ENCODE data around the gene ATP13A2. TPM values are rescaled to one million over a fixed set of nuclear protein-coding genes. Genes with fewer than 3 reads are reported as not detected.

ATP13A2 gene
- polyA plus RNA-seq, 1 of the 3 experiments (the other 2 are of a cell fraction), result 29.3 TPM

GRCh38 chr1:16960560-16961296, 51.0 kb downstream of the ATP13A2 start:
- Histone ChIP-seq H3K4me2 (peak overlapping the region; percentile 76), H3K27ac (ENCODE audit: low read depth in 2 of 2, low read length in 1 of 2) (peak overlapping the region in 1 of 2 experiments; percentile 41; a peak in 1 of 4 replicates), H2AFZ (ENCODE audit: low read depth) (peak overlapping the region; percentile 68; the same call in 1 of the 2 replicates), H3K36me3 (replicated peaks in 1 of 2; ENCODE audit: control insufficient read depth in 1 of 2, insufficient read depth in 2 of 2, low read length in 1 of 2) (peaks cover 0 to 4% of the 10 kb centered on the region in 2 experiments), H3K9me2 (no peaks in the 10 kb centered on the region), H3K9me3 (no peaks in the 10 kb centered on the region), H3K4me3 (ENCODE audit: low read depth in 2 of 2, low read length in 1 of 2) (peak overlapping the region; percentile 46 to 54), H3K4me1 (ENCODE audit: control insufficient read depth in 1 of 2, insufficient read depth in 2 of 2, low read depth in 1 of 2, low read length in 1 of 2) (peaks cover 0 to 3% of the 10 kb centered on the region in 2 experiments; a peak in 1 of 4 replicates), H4K20me1 (ENCODE audit: insufficient read depth) (no peaks in the 10 kb centered on the region), H3F3A (replicated peaks; ENCODE audit: insufficient read depth) (peaks cover 19% of the 10 kb centered on the region), H3K9ac (peak overlapping the region; percentile 36; the same call in 1 of the 2 replicates), H3K27me3 (ENCODE audit: insufficient read depth) (no peaks in the 10 kb centered on the region), H3K79me2 (ENCODE audit: insufficient read depth) (peaks cover 6% of the 10 kb centered on the region; the same call in 1 of the 2 replicates)
- peak; percentile 87 for DNase-seq
- 31% methylated on average over 12 of the region's 57 CpGs for WGBS (ENCODE audit: low lambda C conversion rate)
- ChIA-PET CTCF (interaction anchor here (0.5 to 20.3 kb wide), 23 partner anchors 9 to 647 kb away, joined by 3 to 408 read pairs (median 5); partner anchors contain the start of genes CROCC, MFAP2 and SDHB), POLR2A (interaction anchor here (0.6 to 2.3 kb wide), 7 partner anchors 15 to 57 kb away, joined by 3 to 13 read pairs (median 4); partner anchors contain the start of gene MFAP2)
- TF ChIP-seq MEF2A (IDR thresholded peaks at IDR 0.05; ENCODE audit: borderline replicate concordance, low read depth), result no peak
- TF ChIP-seq CHD2 (IDR thresholded peaks at IDR 0.05; ENCODE audit: low read length, partially characterized antibody), result peak; percentile 5
- no peak for TF ChIP-seq ZBTB33 (IDR thresholded peaks at IDR 0.05; ENCODE audit: borderline replicate concordance, low read depth)
- no peak for TF ChIP-seq JUND (IDR thresholded peaks at IDR 0.05)
- 0 out of 2 replicates have a peak, but pooled peaks have one; percentile 17 for TF ChIP-seq TAF1 (IDR thresholded peaks at IDR 0.05; ENCODE audit: borderline replicate concordance, low read depth, low read length)
- TF ChIP-seq TCF12 (IDR thresholded peaks at IDR 0.05), result no peak
- TF ChIP-seq MAX (IDR thresholded peaks at IDR 0.05; ENCODE audit: low read depth), result peak; percentile 85
- peak; percentile 43; the same call in 1 of the 2 replicates for TF ChIP-seq SMC3 (IDR thresholded peaks at IDR 0.05; ENCODE audit: low read depth, low read length)
- TF ChIP-seq NRF1 (IDR thresholded peaks at IDR 0.05; ENCODE audit: low read depth, low read length), result 0 out of 2 replicates have a peak, but pooled peaks have one; percentile 6
- no peak for TF ChIP-seq EZH2phosphoT487 (IDR thresholded peaks at IDR 0.05; ENCODE audit: borderline replicate concordance, low read depth)
- no peak for TF ChIP-seq FOSL2 (IDR thresholded peaks at IDR 0.05; ENCODE audit: borderline replicate concordance, low read depth)
- TF ChIP-seq FOXM1 (IDR thresholded peaks at IDR 0.05; ENCODE audit: low read depth), result no peak
- no peak for TF ChIP-seq RXRA (IDR thresholded peaks at IDR 0.05; ENCODE audit: borderline replicate concordance, low read depth)
- peak; percentile 55 for TF ChIP-seq GABPA (IDR thresholded peaks at IDR 0.05; ENCODE audit: low read depth)
- no peak for TF ChIP-seq RCOR1 (IDR thresholded peaks at IDR 0.05; ENCODE audit: low read length)
- no peak for TF ChIP-seq USF2 (IDR thresholded peaks at IDR 0.05; ENCODE audit: borderline replicate concordance, low read depth, low read length)
- no peak for TF ChIP-seq FOXJ3 (CRISPR knock-in tag; IDR thresholded peaks at IDR 0.05)
- no peak for TF ChIP-seq ELF1 (IDR thresholded peaks at IDR 0.05)
- TF ChIP-seq REST (IDR thresholded peaks at IDR 0.05; ENCODE audit: low read depth, low read length), result no peak
- no peak for TF ChIP-seq PBX3 (IDR thresholded peaks at IDR 0.05)
- TF ChIP-seq RFX5 (IDR thresholded peaks at IDR 0.05; ENCODE audit: low read length), result no peak
- 0 out of 2 replicates have a peak, but pooled peaks have one; percentile 24 for TF ChIP-seq RAD21 (IDR thresholded peaks at IDR 0.05; ENCODE audit: low read length)
- no peak for TF ChIP-seq TEAD4 (IDR thresholded peaks at IDR 0.05; ENCODE audit: borderline replicate concordance, insufficient read depth)
- no peak for TF ChIP-seq EP300 (IDR thresholded peaks at IDR 0.05; ENCODE audit: borderline replicate concordance in 1 of 2, low read depth in 1 of 2, low read length in 1 of 2)
- peak; percentile 38; the same call in 1 of the 2 replicates for TF ChIP-seq SIN3A (IDR thresholded peaks at IDR 0.05; ENCODE audit: borderline replicate concordance, low read depth, low read length)
- no peak for TF ChIP-seq YY1 (IDR thresholded peaks at IDR 0.05; ENCODE audit: low read depth)
